NCI-H2171 (cell line): ENCODE measurements around the gene ARHGAP9.

Source experiments
- DNase-seq: peaks from one replicate; lab custom pipeline; 2025; lab: John Stamatoyannopoulos, UW

ARHGAP9 gene

DNA sequence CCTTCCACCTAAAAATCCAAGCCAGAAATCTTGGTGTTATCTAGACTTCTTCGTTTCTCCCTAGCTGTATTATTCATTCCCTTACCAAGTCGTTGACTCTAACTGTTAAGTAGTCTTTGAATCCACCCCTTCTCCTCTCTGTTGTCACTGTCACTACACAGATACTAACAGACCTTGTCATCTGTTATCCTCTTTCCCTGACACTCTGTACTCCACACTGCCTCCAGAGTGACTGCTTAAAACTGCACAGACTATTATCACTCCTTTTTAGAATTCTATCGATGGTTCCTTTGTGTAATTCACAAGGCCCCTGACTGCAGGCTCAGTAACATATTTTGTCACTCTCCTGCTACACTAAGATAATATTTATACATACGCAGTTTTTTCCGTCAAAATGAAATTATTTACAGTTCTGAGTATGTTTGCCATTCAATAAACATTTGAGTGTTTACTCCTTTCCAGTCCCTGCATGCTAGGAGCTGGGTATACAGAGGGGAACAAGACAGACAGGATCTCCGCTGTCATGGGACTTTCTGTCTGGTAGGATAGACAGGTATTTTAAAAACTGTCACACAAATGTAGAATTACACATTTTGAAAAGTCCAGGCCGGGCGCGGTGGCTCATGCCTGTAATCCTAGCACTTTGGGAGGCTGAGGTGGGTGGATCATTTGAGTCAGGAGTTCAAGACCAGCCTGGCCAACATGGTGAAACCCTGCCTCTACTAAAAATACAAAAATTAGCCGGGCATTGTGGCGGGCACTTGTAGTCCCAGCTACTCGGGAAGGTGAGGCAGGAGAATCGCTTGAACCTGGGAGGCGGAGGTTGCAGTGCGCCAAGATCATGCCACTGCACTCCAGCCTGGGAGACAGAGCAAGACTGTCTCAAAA, 12.0 kb upstream of the ARHGAP9 start:
- DNase-seq = no peak

DNA sequence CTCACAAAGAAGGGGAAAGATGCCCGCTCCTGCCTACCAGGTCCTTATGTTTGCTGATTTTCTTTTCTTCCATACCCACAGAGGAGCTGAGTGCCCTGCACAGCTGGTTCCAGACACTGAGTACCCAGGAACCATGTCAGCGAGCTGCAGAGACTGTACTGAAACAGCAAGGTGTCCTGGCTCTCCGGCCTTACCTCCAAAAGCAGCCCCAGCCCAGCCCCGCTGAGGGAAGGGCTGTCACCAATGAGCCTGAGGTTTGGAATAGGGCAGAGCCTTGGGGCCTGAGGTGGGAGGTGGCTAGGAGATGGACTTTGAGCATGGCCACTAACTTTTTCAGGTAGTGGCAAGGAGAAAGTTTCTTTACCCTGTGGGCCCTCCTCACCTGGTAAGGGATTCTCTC, 10.5 kb upstream of the ARHGAP9 start:
- no peak for DNase-seq

DNA sequence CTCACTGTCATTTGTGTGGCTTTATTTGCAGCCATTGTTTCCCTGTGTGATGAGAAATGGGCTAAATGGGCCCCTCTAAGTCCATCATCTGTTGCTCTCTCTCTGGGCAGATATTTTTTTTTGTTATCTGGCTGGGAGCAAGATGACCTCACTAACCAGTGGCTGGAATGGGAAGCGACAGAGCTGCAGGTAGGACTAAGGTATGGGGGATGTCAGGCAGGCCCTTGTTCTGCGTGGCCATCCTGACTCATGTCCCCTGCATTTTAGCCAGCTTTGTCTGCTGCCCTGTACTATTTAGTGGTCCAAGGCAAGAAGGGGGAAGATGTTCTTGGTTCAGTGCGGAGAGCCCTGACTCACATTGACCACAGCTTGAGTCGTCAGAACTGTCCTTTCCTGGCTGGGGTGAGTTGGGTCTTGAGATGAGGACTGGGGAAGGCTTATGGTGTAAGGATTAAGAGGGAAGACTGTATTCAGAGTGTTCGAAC, 9.5 kb upstream of the ARHGAP9 start:
- DNase-seq = no peak

- no peak for DNase-seq
Measured at GRCh38 chr12:57488402-57489156, 8.9 kb upstream of the ARHGAP9 start.

- peak; percentile 96 for DNase-seq
Measured at GRCh38 chr12:57487597-57488401, 8.1 kb upstream of the ARHGAP9 start, which contains the start of gene MARS1. Gene MARS1 (plus strand): TSS chr12:57488068. CDS start chr12:57488091, 23 bp downstream.

- no peak for DNase-seq
Measured at GRCh38 chr12:57487055-57487596, 7.5 kb upstream of the ARHGAP9 start.

GRCh38 chr12:57485695-57486094, 6.0 kb upstream of the ARHGAP9 start:
- no peak for DNase-seq

GRCh38 chr12:57483466-57483865, 3.8 kb upstream of the ARHGAP9 start:
- DNase-seq = no peak

DNA sequence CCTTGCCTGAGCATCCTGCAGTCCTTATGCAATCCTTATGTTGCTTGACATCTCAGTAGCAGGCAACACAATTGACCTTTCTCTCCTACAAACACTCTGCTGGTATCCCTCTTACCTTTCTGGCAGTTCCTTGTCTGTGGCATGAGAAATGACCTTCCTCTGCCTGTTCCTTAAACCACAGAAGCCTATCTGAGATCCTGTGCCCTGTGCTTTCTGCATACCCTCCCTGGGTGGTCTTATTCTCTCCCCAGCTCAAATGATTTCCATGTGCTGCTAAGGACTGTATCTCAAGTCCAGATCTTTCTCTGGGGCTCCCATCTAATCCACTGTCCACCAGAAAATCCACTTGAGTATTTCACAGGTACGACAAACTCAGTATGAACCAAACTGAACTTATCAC, 2.0 kb upstream of the ARHGAP9 start:
- DNase-seq = no peak

GRCh38 chr12:57479043-57479375, 657 bp downstream of the ARHGAP9 start:
- no peak for DNase-seq

DNA sequence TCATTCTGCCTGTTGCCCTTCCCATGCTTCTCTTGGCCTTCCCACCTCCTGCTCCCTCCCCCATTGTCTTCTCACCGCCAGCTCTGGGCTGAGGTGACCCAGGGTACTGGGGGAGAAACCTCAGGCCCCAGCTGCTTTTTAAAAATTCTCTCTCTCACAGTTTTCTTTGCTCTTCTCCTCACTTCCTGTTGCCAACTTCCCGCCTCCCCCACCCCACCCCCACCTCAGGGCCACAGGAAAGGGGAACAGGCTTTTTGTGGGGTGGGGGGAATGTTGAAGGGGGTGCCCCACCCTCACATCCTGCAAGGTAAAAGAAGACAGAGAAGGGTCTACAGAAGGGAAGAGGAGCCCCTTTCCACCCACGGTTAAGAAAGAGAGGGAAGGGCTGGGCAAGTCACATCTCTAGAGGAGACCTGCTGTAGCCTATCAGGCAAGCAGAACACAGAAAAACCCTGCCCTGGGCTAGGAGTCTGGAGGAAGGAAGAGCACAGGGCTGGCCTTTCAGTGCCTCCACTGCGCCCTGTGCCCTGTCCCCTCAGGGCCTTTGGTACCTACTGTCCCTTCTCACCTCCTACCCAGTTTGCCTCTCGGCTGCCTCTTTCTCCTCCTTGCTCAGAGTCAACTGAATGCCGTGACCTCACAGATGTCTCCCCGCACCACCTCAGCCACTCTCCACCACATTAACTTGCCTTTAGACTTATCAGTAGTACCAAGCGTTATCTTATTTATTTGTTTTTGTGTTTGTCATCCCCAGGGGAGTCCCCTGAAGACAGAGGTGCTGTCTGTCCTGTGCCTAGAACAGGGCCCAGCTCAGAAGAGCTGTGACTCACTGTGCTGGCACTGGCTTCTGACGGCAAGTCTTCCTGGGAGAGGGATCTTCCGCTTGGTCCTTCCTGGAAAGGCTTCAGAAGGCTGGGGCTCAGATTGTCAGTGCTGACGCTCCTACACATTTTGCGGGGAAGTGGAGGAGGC, 1.7 kb downstream of the ARHGAP9 start:
- no peak for DNase-seq

- no peak for DNase-seq
Measured at GRCh38 chr12:57476993-57477709, 2.5 kb downstream of the ARHGAP9 start.

DNA sequence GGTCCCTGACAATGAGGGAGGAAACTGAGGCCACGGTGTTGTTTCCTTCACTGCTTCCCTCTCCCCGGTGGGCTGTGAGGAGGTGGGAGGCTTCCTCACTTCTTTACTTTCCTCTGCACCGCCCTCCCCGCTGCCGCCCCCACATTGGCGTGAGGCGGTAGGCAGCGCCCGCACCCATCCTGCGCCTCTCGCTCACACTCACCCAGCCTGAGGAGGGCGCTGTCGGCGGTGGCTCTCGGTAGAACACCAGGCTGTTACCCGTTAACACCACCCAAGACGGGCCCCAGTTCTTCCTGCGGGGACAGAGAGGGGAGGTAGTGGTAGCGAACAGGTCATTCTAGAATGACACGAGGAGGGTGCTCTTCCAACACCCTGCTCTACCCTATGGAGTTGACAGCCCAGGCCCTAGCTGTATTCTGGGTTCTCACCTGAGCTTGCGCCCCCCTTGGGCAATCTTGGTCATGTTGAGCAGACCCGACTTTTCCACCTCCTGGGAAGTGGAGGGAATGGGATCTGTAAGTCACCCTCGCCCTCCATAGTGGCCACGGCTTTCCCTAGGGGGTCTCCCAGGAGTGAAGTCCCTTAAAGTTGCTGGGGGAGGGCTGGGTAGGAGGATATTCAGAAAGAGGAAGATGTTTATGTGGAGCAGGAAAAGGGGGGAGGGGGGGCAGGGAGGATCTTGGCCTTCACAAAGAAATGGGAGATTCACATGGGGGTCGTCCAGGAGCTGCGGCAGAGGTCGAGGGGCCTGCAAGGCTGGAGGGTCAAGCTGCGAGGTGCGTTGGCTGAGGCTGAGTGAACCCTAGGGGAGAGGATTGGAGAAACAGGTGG, 3.3 kb downstream of the ARHGAP9 start:
- no peak for DNase-seq

DNA sequence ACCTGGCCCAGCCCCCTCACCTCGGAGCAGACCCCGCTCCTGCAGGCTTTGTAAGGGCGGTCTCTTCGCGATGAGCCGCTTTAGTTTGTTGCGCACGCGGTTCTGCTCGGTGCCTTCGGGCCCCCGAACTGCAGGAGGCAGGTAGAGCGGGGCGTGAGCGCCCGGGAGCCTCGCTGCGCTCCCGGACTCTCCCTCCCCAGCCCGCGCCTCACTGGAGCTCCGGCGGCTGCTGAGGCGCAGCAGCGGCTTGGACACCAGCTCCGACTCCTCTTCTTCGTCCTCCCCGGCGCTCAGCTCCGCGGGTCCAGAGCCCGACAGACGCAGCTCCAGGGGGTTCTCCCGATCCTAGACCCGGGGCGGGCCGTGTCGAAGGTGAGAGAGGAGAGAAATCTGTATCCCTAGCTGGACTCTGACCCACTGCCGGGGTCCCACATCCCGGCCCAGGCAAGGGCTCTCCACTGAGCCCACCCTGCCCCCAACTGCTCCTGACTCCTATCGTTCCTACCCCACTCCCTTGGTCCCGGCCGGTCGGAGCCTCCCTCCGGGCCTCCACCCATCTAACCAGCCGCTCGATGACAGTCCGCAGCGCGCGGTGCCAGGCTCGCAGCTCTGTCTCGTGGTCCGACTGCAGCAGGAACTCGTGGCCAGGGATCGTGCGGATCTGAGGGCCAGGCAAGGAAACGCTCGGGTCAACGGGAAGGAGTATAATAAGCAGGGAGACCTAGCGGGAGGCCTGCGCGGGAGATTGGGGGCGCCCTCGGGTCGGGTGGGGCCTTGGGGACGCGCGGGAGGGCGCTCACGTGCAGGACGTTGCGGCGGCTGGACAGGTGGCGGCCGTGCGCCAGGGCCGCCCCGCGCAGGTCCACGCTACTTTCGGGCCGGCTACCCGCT, 4.2 kb downstream of the ARHGAP9 start:
- DNase-seq = no peak

- DNase-seq = no peak
Measured at GRCh38 chr12:57474862-57475261, 4.8 kb downstream of the ARHGAP9 start.

GRCh38 chr12:57474430-57474829, 5.2 kb downstream of the ARHGAP9 start:
- no peak for DNase-seq

GRCh38 chr12:57473886-57474285, 5.8 kb downstream of the ARHGAP9 start:
- DNase-seq = no peak

DNA sequence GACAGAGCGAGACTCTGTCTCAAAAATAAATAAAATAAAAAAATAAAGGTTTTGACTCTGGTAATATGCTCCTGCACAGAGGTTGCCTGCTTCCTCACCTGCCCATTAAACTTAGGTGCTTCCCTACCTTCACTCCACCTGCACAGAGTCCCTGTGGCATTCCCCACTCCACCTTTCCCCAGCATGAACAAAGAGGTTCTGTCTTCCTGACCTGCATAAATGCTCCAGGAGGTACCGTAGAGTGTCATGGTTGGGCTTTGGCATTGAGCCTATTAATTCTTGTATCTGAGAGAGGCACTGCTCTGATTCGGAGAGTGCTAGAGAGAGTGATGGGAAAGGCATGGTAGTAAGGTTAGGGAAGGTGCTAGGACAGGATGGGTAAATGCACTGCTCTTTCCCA, 6.3 kb downstream of the ARHGAP9 start:
- DNase-seq = no peak
